VCaP (cell line): ENCODE data around the gene SLC15A2.
"Not testable (repeated sequence)": the region's sequence is repeated elsewhere in the genome, so short reads cannot be mapped to it uniquely, and the experiment has no call there.

Source experiments
- H3K27ac ChIP-seq: fragments of 450-650 bp; 2 replicates; pipeline ENCODE4 v1.5.1; 2017
- TF ChIP-seq, protein P1 (sequence below): fragments of 450-650 bp; conservative IDR thresholded peaks from 2 replicates; pipeline ENCODE4 v1.5.1; 2017; ENCODE audit warnings: mild to moderate bottlenecking, moderate library complexity

SLC15A2 gene, protein sequence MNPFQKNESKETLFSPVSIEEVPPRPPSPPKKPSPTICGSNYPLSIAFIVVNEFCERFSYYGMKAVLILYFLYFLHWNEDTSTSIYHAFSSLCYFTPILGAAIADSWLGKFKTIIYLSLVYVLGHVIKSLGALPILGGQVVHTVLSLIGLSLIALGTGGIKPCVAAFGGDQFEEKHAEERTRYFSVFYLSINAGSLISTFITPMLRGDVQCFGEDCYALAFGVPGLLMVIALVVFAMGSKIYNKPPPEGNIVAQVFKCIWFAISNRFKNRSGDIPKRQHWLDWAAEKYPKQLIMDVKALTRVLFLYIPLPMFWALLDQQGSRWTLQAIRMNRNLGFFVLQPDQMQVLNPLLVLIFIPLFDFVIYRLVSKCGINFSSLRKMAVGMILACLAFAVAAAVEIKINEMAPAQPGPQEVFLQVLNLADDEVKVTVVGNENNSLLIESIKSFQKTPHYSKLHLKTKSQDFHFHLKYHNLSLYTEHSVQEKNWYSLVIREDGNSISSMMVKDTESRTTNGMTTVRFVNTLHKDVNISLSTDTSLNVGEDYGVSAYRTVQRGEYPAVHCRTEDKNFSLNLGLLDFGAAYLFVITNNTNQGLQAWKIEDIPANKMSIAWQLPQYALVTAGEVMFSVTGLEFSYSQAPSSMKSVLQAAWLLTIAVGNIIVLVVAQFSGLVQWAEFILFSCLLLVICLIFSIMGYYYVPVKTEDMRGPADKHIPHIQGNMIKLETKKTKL

DNA sequence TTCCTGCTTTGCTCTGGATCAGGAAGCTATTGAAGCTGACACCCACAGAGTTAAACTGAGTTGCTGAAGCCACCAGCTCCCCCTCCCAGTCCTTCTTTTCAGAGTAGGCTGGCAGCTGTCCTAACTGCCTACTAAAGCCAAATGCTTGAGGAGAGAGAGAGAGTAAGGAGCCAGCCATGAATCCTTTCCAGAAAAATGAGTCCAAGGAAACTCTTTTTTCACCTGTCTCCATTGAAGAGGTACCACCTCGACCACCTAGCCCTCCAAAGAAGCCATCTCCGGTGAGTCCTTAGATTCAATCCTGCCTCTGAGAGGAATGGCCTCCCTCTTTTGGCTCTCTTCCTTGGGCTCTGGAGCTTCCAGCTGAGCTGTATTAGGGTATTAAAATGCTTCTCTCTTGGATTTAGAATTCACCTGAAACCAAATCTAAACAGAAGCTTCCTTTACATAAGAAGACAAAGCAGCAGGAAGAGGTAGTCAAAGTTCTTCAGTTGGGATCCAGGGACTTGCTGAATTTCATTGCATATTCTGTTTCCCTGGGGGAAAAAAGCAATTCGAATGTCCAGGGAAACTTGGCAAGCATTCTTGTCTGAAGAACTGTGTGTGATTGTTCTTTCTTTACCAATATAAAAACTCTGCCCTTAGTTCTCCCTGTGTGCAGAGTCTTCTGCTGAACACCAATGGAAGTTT, at the start of gene SLC15A2:
TSS of gene SLC15A2 (plus strand) at position 101 of the 690 bp plus-strand sequence. CDS start at position 177, 76 bp downstream.
- H3K27ac ChIP-seq: peak within 1 kb of the TSS; percentile 69
- TF ChIP-seq, protein P1, sequence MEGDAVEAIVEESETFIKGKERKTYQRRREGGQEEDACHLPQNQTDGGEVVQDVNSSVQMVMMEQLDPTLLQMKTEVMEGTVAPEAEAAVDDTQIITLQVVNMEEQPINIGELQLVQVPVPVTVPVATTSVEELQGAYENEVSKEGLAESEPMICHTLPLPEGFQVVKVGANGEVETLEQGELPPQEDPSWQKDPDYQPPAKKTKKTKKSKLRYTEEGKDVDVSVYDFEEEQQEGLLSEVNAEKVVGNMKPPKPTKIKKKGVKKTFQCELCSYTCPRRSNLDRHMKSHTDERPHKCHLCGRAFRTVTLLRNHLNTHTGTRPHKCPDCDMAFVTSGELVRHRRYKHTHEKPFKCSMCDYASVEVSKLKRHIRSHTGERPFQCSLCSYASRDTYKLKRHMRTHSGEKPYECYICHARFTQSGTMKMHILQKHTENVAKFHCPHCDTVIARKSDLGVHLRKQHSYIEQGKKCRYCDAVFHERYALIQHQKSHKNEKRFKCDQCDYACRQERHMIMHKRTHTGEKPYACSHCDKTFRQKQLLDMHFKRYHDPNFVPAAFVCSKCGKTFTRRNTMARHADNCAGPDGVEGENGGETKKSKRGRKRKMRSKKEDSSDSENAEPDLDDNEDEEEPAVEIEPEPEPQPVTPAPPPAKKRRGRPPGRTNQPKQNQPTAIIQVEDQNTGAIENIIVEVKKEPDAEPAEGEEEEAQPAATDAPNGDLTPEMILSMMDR: no peak

DNA sequence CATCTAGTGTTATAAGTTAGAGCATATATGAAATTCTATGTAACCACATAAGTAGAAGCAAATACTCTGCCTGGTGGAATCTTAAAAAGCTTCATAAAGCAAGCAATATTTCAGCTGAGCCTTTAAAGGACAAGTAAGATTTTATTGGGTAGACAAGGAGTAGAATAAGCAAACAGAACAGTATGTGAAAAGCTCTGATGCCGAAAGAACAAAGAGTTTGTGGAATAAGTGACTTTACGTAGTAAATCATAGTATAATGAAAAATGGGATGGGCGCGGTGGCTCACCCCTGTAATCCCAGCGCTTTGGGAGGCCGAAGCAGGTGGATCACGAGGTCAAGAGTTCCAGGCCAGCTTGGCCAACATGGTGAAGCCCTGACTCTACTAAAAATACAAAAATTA, 49.3 kb upstream of the SLC15A2 start:
- TF ChIP-seq, protein P1: no peak

DNA sequence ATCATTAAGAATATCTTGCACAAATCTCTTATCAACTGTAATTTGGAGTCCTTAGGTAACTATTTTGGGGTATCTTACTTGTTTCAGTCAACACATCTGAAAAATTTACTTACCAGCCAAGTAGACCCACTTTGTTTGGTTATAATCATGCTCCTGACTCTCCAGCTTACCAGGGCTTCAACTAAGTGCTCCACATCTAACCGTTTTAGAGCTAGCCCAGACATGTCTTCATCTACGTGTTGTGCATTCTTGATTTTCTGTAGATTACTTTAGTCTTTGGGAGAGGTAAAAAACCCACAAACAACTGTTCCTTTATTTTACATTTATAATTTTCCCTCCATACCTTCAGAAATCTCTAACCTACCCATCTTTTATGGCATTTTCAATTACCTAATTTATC, 41.9 kb upstream of the SLC15A2 start:
- H3K27ac ChIP-seq: no peak overlapping the region
- TF ChIP-seq, protein P1: no peak

More for the DNA sequence above, 49.3 kb upstream of the SLC15A2 start:
- H3K27ac ChIP-seq: peak overlapping the region; percentile 67

DNA sequence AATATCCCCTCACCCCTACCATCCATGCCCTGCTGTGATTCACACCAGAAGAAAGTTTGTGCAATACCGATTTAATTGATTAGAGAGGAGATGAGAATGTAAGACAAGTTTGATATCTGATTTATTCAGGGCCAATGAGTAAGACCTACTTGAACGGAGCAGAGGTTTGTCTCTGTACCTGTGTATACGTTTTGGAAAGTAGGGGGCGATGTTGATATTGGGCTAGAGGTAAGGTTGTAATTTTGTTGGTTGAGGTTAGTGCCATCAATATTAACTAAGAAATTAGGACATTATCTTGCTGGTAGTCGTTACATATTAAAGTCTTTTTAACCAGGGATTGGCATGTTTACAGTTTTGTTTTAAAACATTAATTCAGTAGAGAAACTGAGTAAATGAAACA, 38.6 kb upstream of the SLC15A2 start:
- no peak overlapping the region for H3K27ac ChIP-seq
- TF ChIP-seq, protein P1: peak; percentile 71

DNA sequence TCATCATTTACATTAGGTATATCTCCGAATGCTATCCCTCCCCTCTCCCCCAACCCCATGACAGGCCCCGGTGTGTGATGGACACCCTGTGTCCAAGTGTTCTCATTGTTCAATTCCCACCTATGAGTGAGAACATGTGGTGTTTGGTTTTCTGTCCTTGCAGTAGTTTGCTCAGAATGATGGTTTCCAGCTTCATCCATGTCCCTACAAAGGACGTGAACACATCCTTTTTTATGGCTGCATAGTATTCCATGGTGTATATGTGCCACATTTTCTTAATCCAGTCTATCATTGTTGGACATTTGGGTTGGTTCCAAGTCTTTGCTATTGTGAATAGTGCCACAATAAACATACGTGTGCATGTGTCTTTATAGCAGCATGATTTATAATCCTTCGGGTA, 36.4 kb upstream of the SLC15A2 start:
- not testable (repeated sequence) for H3K27ac ChIP-seq

DNA sequence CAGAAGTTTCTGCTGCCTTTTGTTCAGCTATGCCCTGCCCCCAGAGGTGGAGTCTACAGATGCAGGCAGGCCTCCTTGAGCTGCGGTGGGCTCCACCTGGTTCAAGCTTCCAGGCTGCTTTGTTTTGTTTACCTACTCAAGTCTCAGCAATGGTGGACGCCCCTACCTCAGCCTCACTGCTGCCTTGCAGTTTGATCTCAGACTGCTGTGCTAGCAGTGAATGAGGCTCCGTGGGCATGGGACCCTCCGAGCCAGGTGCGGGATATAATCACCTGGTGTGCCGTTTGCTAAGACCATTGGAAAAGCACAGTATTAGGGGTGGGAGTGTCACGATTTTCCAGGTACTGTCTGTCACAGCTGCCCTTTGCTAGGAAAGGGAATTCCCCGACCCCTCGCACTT, 31.0 kb upstream of the SLC15A2 start:
- H3K27ac ChIP-seq: not testable (repeated sequence)

DNA sequence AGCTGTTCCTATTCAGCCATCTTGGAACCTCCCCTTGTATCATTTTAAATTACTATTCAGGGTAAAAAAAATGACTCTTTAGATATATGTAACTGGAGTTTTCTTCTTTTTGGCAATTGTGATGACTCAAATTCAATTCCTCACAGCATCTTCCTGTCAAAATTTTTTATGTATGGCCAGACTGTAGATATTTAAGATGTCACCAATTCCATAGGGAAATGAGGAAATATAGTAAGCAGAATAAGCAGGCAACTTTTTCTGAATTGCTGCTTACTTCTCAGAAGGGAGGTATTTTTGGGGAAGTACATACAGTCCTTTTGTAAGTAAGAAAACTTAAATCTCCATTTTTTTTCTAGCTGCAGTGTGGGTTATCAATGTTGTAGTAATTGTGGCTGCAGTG, 30.4 kb upstream of the SLC15A2 start:
- TF ChIP-seq, protein P1: no peak
- no peak overlapping the region for H3K27ac ChIP-seq

DNA sequence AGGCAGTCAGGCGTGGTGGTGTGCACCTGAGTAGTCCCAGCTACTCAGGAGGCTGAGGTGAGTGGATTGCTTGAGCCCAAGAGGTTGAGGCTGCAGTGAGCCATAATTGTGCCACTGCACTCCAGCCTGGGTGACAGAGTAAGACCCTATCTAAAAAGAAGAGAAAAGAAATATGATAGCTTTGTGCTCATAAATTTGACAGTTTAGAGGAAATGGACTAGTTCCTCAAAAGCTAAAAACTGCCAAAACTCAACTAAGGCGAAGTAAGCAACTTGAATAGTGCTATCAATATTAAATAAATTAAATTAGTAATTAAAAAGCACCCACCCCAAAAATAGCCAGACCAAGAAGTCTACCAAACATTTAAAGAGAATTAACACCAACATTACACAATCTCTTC, 24.5 kb upstream of the SLC15A2 start:
- TF ChIP-seq, protein P1: no peak
- H3K27ac ChIP-seq: no peak overlapping the region
